HG02763 (cell line): ENCODE results near the gene JHY.

Source experiments
- ATAC-seq: cut with Tn5 transposase; IDR thresholded peaks from one replicate; pipeline ENCODE4 v1.9.1; 2021; ENCODE audit warnings: mild to moderate bottlenecking, moderate library complexity; ENCODE audit not compliant: unreplicated experiment

Gene JHY

DNA sequence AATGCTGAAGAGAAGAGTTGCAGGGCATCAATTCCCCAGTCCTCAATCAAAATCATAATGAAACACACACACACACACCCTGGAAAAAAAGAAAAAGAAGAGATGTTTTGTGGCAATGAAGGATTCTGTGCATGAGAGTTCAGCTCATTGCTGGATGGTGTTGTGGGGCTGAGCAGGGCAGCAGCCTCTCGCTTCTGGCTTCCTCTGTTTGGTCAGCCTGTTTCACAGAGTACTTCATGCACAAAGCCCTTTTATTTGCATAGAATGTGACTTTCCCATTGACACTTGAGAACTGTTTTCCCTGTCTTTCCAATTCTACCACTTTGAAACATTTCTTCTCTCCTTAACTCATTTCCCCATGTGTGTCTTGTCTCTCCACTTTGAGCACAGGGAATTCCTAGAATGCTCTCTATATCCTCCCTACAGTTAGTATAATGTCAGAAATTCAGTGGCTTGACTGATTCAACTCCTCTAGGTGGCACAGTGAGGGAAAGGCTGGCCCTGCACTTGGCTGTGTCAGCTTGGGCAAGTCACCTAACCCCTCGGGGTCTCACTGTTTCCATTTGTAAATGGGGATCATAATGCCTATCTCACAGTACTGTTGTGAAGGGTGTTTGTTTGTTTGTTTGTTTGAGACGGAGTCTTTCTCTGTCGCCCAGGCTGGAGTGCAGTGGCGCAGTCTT, 124.4 kb downstream of the JHY start:
- no peak for ATAC-seq
